NAMALWA (cell line): ENCODE data around the gene DYNLT5.
"Not testable (repeated sequence)": the region's sequence is repeated elsewhere in the genome, so short reads cannot be mapped to it uniquely, and the experiment has no call there.

Experiments used
- DNase-seq: peaks from one replicate; pipeline ENCODE4 v3.0.0-alpha.2; 2015; ENCODE audit warnings: low spot score

DYNLT5 gene

GRCh38 chr1:66752000-66752592 is at the start of gene DYNLT5:
TSS of gene DYNLT5 (plus strand) at chr1:66752459. CDS start at chr1:66754659, 2,200 bp downstream.
- no peak for DNase-seq

GRCh38 chr1:66704177-66704875 is 47.9 kb upstream of the DYNLT5 start:
- DNase-seq = no peak

GRCh38 chr1:66705110-66705509 is 47.1 kb upstream of the DYNLT5 start:
- DNase-seq = no peak

- DNase-seq = peak; percentile 23
Observed at GRCh38 chr1:66711420-66711819, 40.8 kb upstream of the DYNLT5 start.

GRCh38 chr1:66712839-66713238 is 39.4 kb upstream of the DYNLT5 start:
- no peak for DNase-seq

- DNase-seq = no peak
Observed at GRCh38 chr1:66723985-66724384, 28.3 kb upstream of the DYNLT5 start.

- DNase-seq = peak; percentile 84
Observed at GRCh38 chr1:66725885-66726665, 26.2 kb upstream of the DYNLT5 start.

GRCh38 chr1:66728021-66728420 is 24.2 kb upstream of the DYNLT5 start:
- no peak for DNase-seq

- DNase-seq = not testable (repeated sequence)
Observed at GRCh38 chr1:66728716-66729115, 23.5 kb upstream of the DYNLT5 start.

GRCh38 chr1:66729119-66729518 is 23.1 kb upstream of the DYNLT5 start:
- peak; percentile 62 for DNase-seq

- no peak for DNase-seq
Observed at GRCh38 chr1:66729523-66729922, 22.7 kb upstream of the DYNLT5 start.

- DNase-seq = no peak
Observed at GRCh38 chr1:66730462-66730861, 21.8 kb upstream of the DYNLT5 start.

- DNase-seq = no peak
Observed at GRCh38 chr1:66731170-66731865, 20.9 kb upstream of the DYNLT5 start.

GRCh38 chr1:66732407-66733166 is 19.7 kb upstream of the DYNLT5 start:
- DNase-seq = no peak

- DNase-seq = peak; percentile 21
Observed at GRCh38 chr1:66733348-66734017, 18.8 kb upstream of the DYNLT5 start.

GRCh38 chr1:66734531-66734930 is 17.7 kb upstream of the DYNLT5 start:
- not testable (repeated sequence) for DNase-seq

- no peak for DNase-seq
Observed at GRCh38 chr1:66737836-66738235, 14.4 kb upstream of the DYNLT5 start.

- DNase-seq = no peak
Observed at GRCh38 chr1:66739401-66740157, 12.7 kb upstream of the DYNLT5 start.

- no peak for DNase-seq
Observed at GRCh38 chr1:66745451-66745850, 6.8 kb upstream of the DYNLT5 start.

GRCh38 chr1:66747501-66747900 is 4.8 kb upstream of the DYNLT5 start:
- no peak for DNase-seq
